GM21576 (cell line): ENCODE measurements around the gene MIER2.

Experiments used
- ATAC-seq: cut with Tn5 transposase; IDR thresholded peaks from one replicate; pipeline ENCODE4 v1.9.1; 2021; ENCODE audit warnings: mild to moderate bottlenecking, moderate library complexity; ENCODE audit not compliant: unreplicated experiment

MIER2 gene

GRCh38 chr19:379796-380195 lies 35.2 kb upstream of the MIER2 start:
- no peak for ATAC-seq

- no peak for ATAC-seq
Measured at GRCh38 chr19:378706-379105, 34.1 kb upstream of the MIER2 start.

GRCh38 chr19:377801-378581 lies 33.4 kb upstream of the MIER2 start:
- no peak for ATAC-seq

- ATAC-seq, result no peak
Measured at GRCh38 chr19:376111-376470, 31.5 kb upstream of the MIER2 start.

GRCh38 chr19:375395-376110 lies 31.0 kb upstream of the MIER2 start:
- ATAC-seq, result no peak

- ATAC-seq, result no peak
Measured at GRCh38 chr19:374886-375235, 30.3 kb upstream of the MIER2 start.

- ATAC-seq, result no peak
Measured at GRCh38 chr19:374183-374885, 29.7 kb upstream of the MIER2 start.

GRCh38 chr19:373391-374182 lies 29.0 kb upstream of the MIER2 start:
- ATAC-seq, result no peak

- no peak for ATAC-seq
Measured at GRCh38 chr19:372306-372890, 27.8 kb upstream of the MIER2 start.

GRCh38 chr19:371501-372168 lies 27.0 kb upstream of the MIER2 start:
- no peak for ATAC-seq

GRCh38 chr19:370641-371330 lies 26.2 kb upstream of the MIER2 start:
- ATAC-seq, result no peak

- ATAC-seq, result no peak
Measured at GRCh38 chr19:369876-370275, 25.3 kb upstream of the MIER2 start.

- no peak for ATAC-seq
Measured at GRCh38 chr19:369256-369655, 24.7 kb upstream of the MIER2 start.

GRCh38 chr19:368630-369024 lies 24.0 kb upstream of the MIER2 start:
- no peak for ATAC-seq

GRCh38 chr19:367963-368629 lies 23.5 kb upstream of the MIER2 start:
- ATAC-seq, result no peak

- ATAC-seq, result no peak
Measured at GRCh38 chr19:367561-367960, 23.0 kb upstream of the MIER2 start.

GRCh38 chr19:366951-367350 lies 22.4 kb upstream of the MIER2 start:
- no peak for ATAC-seq

GRCh38 chr19:366205-366783 lies 21.7 kb upstream of the MIER2 start:
- no peak for ATAC-seq
